Activated gamma-delta T cell treated with anti-CD3 and anti-CD28 coated beads, Interleukin-2, amount 50 U/mL, for 16 hours (primary cell): ENCODE measurements around the gene INTS12.

Experiments
- DNase-seq: peaks from one replicate; pipeline ENCODE4 v3.0.0-alpha.2; 2020; ENCODE audit warnings: low read depth

The INTS12 gene

DNA sequence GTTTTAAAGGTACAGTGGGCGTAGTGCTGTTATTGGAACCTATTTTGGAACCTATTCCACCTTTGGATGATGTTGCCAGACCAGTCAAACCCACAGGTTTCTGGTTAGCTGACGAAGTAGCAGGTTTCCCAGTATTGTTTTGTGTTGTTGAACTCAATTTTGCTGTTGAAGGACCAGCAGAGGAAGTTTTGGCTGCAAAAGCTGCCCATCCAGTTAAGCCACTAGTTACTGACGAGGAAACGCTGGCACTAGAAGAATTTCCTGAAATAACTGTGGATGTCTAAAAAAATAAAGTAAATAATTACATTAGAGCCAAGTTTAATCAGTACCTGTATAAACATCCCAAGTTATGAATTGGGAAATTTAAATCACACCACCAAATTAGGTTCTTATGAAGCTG, 25.5 kb downstream of the INTS12 start:
- no peak for DNase-seq

DNA sequence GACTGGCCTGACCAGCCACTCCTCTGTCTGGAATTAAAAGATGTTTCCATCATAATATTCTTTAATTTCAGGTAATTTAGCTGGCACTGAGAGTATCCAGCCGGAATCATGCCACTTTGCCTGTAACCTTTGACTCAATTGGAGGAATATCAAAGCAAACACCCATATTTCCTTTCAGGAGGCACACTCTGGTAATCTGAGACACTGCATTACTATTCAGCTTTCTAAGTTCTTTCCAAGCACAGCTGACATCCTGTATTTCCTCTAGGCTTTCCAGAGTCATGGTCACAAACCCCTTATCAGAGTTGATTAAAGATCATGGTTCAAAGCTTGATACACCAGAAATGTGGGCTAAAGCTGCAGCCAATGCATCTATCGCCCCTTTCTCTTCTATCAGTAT, 29.3 kb downstream of the INTS12 start:
- DNase-seq, result no peak

DNA sequence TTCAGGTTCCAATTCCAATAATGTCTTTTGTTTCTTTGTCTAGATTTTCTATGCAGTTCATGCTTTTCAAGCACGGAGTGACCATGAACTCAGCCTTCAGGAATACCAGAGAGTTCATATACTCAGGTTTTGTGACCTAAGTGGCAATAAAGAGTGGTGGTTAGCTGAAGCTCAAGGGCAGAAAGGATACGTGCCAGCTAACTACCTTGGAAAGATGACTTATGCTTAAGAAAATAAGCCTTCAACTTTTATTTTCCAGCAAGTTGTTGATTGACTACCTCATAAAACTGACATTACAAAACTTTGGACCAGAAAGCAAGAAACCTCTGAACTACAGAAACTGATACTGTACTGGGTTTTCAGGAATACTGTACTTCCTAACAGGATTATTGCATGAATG, 30.8 kb downstream of the INTS12 start:
- no peak for DNase-seq

DNA sequence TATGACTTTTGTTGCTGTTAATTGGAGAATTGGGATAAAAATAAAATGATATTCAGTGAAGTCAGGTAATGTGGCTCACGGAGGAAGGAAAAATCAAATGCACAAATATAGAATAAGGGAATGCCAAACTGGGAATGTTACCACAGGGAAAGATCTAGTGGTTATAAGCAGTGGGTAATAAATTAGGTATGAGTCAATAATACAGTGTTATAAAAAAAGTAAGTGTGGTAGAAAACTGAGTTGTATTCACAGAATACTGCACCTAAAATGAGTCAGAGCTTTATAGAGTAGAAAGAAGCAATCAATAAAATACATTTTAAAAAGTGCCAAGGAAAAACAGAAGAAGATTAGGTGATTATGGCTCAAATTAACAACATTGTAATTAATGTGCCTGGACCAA, 34.5 kb downstream of the INTS12 start:
- no peak for DNase-seq

DNA sequence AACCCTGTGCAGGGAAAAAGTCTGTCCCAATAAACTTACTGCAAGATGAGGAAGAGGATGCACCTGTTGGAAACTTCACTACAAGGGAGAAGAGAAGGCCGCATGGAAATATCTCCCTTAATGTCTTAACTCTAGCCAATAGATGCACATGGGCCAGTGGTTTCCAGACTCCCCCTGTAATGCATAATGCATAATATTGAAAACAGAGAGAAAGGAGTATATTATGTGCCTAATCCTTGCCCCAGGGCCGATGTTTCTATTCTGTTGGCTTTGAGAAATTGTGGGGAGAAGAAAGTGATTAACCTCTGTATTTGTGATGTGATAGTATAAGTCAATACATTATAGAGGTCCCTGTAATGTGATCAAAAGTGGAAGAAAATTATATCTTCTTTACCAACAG, 37.2 kb downstream of the INTS12 start:
- DNase-seq, result no peak

DNA sequence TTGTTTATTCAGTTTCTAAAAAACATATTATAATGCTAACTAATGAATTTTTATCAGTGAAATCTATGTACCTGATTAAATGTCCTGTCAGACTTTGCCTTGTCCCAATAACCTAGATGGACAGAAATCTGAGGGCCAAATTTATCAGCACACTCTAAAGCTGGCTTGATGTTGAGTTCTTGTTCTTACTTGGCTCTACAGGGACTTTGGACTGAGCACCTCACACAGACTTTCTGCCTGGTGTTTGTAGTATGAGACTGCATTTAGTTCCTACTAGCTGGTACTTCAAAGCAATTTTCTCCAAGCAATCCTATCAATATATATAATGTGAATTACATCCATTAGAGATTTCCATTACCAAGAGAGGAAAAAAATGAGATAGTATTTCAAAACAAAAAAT, 37.8 kb downstream of the INTS12 start:
- DNase-seq, result no peak

DNA sequence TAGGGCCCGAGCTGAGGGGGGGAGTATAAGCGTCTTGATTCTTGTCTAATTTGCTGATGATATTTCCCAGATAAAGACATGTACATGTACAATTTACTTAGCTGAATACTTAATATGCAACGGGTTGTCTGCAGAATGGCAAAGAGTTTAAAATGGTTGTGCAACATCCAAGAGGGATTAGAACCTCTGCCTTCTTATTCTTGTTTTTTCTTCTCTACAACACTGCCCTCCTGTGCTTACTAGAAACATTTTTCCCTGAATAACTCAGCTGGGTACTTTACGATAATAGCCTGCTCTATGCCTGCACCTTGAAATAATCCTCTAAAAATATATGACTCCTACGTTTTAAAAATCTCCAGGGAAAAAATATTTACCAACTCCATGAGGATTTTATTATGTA, 41.8 kb downstream of the INTS12 start:
- no peak for DNase-seq

DNA sequence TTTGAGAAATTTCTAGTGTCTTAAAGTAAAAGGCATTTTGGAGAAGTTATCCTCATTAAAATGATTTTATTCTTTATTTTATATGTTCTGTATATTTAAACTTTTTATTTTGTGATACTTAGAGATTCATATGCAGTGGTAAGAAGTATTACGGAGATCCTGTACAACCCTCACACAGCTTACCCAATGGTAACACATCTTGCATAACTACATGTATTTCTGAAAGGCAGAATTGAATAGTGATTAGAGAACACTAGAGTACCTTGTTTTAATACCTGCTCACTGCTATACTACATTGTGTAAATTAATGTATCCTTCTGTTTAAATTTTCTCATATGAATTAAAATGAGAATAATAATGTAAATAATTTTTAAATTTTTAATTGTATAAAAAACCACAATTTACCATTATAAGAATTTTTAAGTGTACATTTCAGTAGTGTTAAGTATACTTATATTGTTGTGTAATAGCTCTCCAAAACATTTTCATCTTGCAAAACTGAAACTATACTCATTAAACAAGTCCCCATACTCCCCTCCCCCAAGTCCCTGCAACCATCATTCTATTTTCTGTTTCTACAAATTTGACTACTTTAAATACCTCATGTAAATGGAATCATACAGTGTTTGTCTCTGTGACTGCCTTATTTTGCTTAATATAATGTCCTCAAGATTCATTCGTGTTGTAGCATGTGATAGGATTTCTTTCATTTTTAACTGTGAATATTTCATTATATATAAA, 45.4 kb downstream of the INTS12 start:
- DNase-seq, result no peak

DNA sequence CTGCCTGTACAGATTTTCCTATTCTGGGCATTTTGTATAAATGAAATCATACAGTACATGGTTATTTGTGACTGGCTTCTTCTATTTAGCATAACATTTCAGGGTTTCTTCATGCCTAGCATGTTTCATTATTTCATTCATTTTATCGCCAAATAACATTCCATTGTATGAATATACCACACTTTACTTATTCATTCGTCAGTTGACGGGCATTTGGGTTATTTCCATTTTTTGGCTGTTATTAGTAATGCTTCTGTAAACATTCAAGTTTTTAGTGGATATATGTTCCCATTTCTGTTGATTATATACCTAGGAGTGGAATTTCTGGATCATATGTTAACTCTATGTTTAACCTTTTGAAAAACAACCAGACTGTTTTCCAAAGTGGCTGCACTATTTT, 47.5 kb downstream of the INTS12 start:
- no peak for DNase-seq

DNA sequence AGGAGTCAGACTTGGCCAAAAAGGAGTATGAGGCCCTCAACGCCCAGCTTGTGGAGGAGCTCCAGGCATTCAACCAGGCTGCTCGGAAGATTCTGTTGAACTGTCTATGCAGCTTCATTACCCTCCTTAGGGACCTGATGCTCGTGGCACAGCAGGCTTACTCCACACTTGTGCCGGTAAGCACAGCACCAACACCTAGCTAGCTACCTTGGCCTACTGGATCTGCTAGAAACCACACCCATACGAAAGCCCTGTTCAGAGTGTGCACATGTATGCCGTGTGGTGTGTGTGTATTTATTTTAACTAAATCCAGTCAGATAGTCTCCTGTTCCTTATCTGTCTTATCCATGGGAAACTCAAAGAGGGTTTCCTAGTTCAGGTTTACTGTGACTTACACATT, 49.3 kb downstream of the INTS12 start:
- no peak for DNase-seq

DNA sequence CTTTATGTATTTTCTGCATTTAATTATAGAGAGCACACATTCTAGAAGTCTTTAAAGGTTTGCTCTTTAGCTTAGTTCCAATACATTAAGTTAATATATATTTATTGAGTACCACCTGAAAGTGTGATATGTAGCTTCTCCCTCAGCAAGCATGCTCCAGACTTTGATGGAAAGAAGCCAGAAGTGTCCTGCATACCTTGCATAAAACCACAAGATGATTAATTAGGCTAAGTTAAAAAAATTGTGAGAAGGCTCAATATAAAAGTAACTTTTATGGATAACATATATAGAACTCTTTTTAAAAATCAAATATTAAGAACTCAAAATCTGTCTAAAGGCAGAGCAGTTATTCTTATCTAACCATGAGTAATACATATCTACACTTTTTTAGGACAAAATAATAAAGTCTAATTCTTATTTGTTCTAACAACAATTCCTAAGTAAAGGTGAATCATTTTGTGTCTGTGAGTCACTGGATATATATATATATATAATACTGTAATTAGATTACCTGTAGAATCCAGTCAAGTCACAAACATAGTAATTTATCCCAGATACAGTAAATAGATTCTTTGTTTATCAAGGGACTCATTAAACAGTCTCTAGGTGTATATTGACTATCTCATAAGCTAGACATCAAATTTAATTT, 51.2 kb downstream of the INTS12 start:
- no peak for DNase-seq

DNA sequence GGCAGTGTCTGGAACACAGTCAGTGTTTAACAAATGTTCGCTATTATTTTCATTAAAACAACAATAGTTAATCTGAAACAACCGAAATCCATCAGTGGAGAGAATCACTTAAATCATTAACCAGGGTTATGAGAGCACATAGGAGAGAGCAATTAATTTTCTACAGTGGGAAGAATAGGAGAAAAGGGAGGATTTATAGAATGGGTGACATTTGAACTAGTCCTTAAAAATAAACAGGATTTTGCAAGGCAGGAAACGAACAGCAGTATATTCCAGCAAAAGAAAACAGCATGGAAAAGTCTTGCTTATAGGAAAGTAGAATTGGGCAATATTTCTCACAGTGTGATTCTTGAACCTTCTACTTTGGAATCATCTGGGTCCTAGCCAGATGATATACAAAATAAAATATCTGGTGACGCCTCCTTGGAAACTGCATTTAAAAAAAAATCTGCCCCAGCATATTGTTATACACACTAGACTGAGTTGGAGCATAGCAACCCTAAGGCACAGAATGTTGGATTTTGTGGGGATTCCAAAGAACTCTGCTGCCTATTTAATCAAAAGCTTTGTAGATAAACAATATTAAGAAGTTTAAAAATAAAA, 56.1 kb downstream of the INTS12 start:
- no peak for DNase-seq

DNA sequence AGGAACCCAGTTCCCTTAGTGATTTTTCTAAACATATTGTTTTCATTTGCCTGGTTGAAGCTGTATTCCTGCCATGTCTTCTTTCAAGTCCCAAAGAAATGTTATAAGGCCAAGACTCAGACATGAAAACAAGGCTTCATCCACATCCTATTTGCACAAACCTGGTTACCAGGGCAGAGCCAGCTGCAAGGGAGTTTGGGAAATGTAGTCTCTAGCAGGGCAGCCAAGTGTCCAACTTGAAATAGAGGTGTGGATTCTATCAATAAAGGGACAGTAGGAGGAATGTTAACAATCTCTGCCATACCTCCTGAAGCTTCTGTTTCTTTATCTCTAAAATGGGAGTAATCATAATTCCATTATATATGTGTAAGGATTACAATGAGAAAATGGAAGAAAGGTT, 56.6 kb downstream of the INTS12 start:
- no peak for DNase-seq

DNA sequence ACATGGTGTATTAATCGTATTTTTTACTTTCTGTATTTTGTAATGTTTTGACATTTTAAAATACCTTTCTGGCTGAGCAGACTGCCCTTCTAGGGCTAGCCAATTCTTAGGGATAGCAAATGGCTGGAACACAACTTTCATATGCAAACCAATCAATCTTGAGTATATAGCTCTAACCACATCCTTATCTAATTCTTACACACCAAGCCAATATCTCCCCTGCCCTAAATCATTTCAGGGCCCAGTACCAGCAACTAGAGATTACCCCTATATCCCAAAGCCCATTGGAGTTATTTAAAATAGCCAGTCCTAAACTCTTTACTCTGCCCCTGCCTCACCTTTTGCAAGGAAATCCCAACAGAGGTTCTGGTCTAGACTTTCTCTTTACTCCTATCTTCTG, 58.3 kb downstream of the INTS12 start:
- no peak for DNase-seq

DNA sequence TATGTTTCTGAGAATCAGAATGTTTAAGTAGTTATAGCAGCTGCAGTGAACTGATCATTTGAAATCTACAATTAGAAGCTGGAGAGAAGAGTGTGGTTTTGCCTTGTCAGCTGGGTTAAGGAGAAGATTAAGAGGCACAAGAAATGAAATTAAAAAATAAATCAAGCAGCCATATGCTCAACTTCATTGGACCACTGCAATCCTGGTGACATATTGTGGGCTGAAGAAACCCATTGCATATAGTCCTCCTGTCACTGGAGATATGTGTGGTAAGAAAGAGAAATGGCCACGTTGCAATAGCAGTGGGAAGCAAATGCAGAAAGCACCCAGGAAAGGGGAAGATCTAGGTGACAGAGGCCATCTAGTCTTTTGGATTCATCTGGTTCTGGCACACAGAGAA, 63.0 kb downstream of the INTS12 start:
- DNase-seq, result no peak

DNA sequence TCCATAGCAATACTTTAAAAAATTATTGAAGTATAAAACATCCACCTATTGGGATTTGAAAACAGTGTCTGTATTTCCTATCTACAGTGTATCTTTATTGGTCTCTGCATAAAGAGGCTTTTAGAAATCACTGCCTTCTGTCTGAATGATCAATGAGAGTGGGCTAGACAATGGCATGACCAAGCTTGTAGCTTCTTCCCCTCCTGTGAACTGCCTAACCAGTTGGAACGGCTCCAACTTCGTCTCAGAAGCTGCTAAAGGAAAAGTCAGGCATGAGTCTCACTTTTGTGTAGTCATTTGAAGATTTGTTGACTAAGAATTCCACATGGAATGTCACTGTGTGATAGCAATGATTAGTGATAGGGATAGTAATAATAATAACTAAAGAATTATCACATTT, 64.2 kb downstream of the INTS12 start:
- no peak for DNase-seq

DNA sequence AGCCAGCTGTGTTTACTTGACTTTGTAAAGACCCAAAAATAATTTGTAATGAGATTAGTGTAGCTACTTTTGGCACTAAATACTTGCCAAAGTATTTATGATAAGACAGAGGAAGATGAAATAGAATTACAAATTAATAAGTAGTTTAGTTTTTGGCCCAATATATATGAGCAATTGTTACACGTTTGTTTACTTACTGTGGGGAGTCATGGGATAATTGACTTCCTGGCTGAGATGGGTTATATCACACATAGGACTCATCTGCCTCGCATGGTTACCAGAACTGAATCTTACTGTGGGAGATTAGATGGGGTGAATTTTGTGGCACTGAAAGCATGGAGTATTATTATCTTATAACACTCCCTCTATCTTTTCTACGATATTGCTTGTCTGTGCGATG, 66.6 kb downstream of the INTS12 start:
- DNase-seq, result no peak

DNA sequence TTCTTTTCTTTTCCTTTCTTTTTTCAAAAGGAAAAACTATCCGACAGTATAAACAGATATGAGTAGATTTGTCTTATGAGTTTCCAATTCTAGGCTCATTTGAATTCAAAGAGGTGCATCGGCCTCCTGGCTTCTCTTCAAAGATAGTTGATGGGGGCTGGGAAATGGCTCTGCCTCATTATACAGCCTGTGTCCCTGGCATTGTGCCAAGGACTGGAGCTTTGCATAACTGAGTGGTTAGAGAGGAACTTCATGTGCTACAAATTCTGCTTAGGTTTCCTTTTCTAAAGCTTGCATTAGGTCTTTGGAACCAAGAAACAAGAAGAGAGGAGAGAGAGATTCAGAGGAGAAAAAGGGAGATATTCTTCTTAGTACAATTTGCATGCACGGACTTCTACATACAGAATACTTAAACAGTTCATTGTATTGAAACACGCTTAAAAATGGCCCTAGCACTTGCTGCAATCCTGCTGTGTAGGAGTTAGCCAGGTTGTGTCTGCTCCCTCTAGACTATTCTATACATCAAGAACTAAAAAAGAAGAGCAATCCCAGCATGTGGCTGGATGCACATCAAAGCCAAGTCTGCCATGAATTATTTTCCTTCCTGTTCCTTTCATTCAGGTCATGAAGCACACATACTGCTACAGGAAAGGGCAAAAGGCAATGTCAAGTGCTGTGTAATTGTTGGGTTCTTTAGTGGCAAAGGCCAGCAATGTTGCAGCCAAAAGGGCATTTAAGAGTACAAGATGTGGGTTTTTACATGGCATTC, 70.9 kb downstream of the INTS12 start:
- no peak for DNase-seq

DNA sequence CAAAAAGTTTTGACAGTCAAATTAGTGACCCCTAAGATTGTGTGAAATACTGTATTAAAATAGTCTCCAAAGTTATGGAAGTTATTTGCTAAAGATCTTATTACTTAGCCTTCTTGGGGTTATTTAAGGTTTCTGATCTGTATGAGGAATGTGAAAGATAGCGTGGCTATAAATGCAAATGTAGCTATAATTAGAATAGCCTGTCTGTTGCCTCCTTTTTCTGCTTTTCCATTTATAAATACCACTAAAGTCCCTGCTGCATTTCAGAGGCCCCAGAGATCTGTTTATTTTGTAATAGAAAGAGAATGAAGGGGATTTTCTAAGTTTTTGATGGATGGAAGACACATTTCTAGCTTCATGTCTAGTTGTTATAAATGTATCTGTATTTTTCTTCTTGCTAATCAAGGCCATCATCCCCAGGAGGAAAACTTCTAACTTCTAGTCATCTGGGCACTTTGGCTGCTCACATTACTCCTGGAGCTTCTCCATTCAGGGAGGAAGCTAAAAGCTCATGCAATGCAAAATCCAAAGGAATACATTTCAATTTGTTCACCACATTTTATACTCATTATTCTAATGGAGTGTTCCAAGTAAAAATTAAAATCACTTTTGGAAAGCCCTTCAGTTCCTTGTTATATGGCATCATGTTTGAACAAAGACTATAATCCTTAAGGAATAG, 73.9 kb downstream of the INTS12 start:
- no peak for DNase-seq

DNA sequence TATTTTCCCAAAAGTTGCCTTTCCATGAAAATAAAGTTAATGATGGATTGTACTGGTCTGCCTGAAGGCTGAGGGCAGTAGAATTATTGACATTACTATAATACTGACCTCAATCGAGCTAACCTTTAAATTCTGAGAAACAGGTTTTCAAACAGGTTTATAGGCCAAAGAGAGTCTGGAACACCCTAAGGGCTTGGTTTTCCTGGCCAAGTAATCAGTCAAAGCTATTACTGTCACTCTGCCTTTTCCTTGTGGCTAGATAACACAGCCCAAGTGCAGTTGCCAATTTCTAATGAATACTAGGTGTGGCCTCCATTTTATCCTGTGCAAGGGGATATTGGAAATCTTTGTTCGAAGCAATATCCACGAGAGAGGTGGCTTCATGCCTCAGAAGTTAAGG, 75.2 kb downstream of the INTS12 start:
- DNase-seq, result no peak
